H1 (cell line): ENCODE data around the gene ITPKC. TPM values are rescaled to one million over a fixed set of nuclear protein-coding genes. Genes with fewer than 3 reads are reported as not detected.

Experiments
- SIN3A ChIP-seq, 2 experiments: IDR thresholded peaks in 1 of 2; conservative IDR thresholded peaks in 1 of 2; 2 replicates each; pipeline ENCODE4 v1.6.1; 2011 to 2012; ENCODE audit warnings: low read length in 2 of 2, improper control_type of control experiment in 1 of 2, low read depth in 1 of 2, mild to moderate bottlenecking in 1 of 2
- ZNF274 ChIP-seq: IDR thresholded peaks from 2 replicates; pipeline ENCODE4 v1.7.0; 2012; ENCODE audit warnings: low read length, borderline replicate concordance; ENCODE audit errors: extremely low read depth
- polyA plus RNA-seq, 7 experiments: library from polyadenylated mRNA; depleted of rRNA in 3 of 7; stranded (reverse) in 5 of 7; unstranded in 2 of 7; fragments of >200 nt in 5 of 7; fragments of 200-250 nt in 2 of 7; gene quantifications; 1 replicate in 5 of 7; 2 replicates in 1 of 7; 4 replicates in 1 of 7; pipeline versions ENCODE4 v1.2.1 to v1.2.3, GENCODE V29; 2011 to 2013; ENCODE audit warnings: missing spikeins in 2 of 7, mixed read lengths in 2 of 7
- total RNA-seq: library from RNA; stranded (reverse); fragmentation: NEBNext Ultra II Directional; extraction: Animal tissue kit (Norgen Biotek cat#: 25700); gene quantifications from 2 replicates; pipeline ENCODE4 v1.2.1, GENCODE V29; 2021

The ITPKC gene
- total and polyA plus RNA-seq, 2 of the 8 experiments (the other 6 are each of a cell fraction or from before 2014, with no cell fraction given) = 5.2 to 8.9 TPM

DNA sequence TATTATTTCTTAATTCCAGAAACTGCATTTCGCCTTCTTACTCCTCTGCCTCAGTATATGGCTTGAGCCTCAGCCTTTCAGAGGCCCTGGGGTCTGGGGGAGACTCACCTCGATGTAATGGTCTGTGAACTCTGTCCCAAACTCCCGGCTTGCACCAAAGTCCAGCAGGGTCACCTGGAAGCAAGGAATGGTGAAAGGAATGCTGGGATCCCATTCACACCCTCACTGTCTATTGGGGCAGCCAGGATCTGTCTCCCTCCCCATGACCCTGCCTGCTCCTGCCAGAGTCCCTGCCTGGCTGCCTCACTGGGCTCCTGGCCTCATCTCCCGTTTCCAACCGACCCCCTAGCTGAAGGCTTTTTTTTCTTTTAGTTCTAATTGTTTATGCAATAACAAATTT, 21.0 kb upstream of the ITPKC start (continued):
- no peak for TF ChIP-seq SIN3A (conservative IDR thresholded peaks at IDR 0.05 in 1 of 2, IDR thresholded peaks at IDR 0.05 in 1 of 2; ENCODE audit: low read depth in 1 of 2, low read length in 2 of 2)
- no peak for TF ChIP-seq ZNF274
